ENCODE results near the gene SOX9. TPM values are rescaled to one million over a fixed set of nuclear protein-coding genes. Genes with fewer than 3 reads are reported as not detected.

The SOX9 gene
- total RNA-seq, 1 experiment from 2014 or later: 119 TPM

DNA sequence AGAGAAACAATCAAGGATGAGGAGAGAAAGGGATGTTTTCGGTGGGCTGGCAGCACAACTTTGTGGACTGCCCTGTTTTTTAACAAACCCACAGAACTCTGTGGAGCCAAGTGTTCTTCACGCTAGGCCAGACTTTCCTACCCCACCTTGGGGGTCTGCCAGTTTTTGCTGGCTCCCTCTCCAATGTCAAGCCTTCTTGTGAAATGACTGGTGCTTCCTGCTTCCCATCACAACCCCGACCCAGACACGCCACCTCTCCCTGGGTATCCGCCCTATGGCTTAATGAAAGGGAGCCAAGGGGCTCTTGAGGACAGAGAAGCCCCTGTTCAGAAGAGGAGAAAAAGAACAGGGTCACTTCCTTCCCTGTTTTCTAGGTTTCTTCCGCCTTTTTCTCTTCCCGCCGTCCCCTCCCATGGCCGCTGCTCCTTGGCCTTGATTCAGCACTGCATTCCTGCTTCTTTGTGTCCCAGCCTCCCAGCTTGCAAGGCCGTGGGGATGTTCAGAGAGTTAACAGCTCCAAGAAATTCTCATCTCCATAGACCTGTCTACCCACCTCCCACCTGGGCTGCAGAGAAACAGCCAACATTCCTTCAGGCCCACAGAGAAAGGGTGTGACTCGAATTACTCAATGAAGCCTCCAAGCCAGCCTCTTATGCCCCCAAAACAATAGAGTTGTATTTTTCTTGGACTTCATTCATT is 16.5 kb upstream of the SOX9 start:
- CTCF ChIA-PET: no interaction called here
- Histone ChIP-seq H3K9me3 (ENCODE audit: low read length) (no peaks in the 10 kb centered on the region), H3K27ac (ENCODE audit: low read length) (no peak overlapping the region), H3K27me3 (ENCODE audit: low read length) (no peaks in the 10 kb centered on the region), H3K79me2 (ENCODE audit: low read length) (no peaks in the 10 kb centered on the region), H3K4me1 (ENCODE audit: insufficient read depth, low read length) (peaks cover 18% of the 10 kb centered on the region), H3F3A (ENCODE audit: low read length, unreplicated experiment) (no peaks in the 10 kb centered on the region), H2AFZ (ENCODE audit: low read length) (no peak overlapping the region), H3K4me3 (ENCODE audit: low read length) (no peak overlapping the region), H3K36me3 (ENCODE audit: low read depth, low read length) (no peaks in the 10 kb centered on the region), H3K9ac (ENCODE audit: low read length) (no peak overlapping the region), H4K20me1 (ENCODE audit: low read length) (no peaks in the 10 kb centered on the region), H3K4me2 (ENCODE audit: low read length) (no peak overlapping the region), H3K9me2 (replicated peaks; ENCODE audit: low read length) (no peaks in the 10 kb centered on the region)
- no peak for TF ChIP-seq EZH2 (IDR thresholded peaks at IDR 0.05; ENCODE audit: low read length, unreplicated experiment)
- TF ChIP-seq EZH2phosphoT487 (IDR thresholded peaks at IDR 0.05; ENCODE audit: borderline replicate concordance, low read length): no peak
- no peak for TF ChIP-seq CTCF (conservative IDR thresholded peaks at IDR 0.05; ENCODE audit: low read depth, low read length)
- BruUV-seq (replicated peaks): no TSS peak
- intact Hi-C loops (cut with micrococcal nuclease): no loop called here
- POLR2A ChIA-PET (ENCODE audit: unreplicated experiment): no interaction called here
- no peak for ATAC-seq
- peak; percentile 28 for DNase-seq

- DNase-seq (peak; percentile 19), ATAC-seq (no peak)
- CTCF ChIA-PET: no interaction called here
- POLR2A ChIA-PET (ENCODE audit: unreplicated experiment): no interaction called here
- Histone ChIP-seq H3K9me2 (replicated peaks; ENCODE audit: low read length) (no peaks in the 10 kb centered on the region), H3K4me1 (ENCODE audit: insufficient read depth, low read length) (peaks cover 18% of the 10 kb centered on the region), H3K27me3 (ENCODE audit: low read length) (no peaks in the 10 kb centered on the region), H3K9ac (ENCODE audit: low read length) (no peak overlapping the region), H3K36me3 (ENCODE audit: low read depth, low read length) (no peaks in the 10 kb centered on the region), H3K79me2 (ENCODE audit: low read length) (no peaks in the 10 kb centered on the region), H2AFZ (ENCODE audit: low read length) (no peak overlapping the region), H4K20me1 (ENCODE audit: low read length) (no peaks in the 10 kb centered on the region), H3K4me2 (ENCODE audit: low read length) (no peak overlapping the region), H3F3A (ENCODE audit: low read length, unreplicated experiment) (no peaks in the 10 kb centered on the region), H3K27ac (ENCODE audit: low read length) (no peak overlapping the region), H3K4me3 (ENCODE audit: low read length) (no peak overlapping the region), H3K9me3 (ENCODE audit: low read length) (no peaks in the 10 kb centered on the region)
- no peak for TF ChIP-seq EZH2 (IDR thresholded peaks at IDR 0.05; ENCODE audit: low read length, unreplicated experiment)
- no TSS peak for BruUV-seq (replicated peaks)
- intact Hi-C loops (cut with micrococcal nuclease): no loop called here
These were observed 16.0 kb upstream of the SOX9 start for GRCh38 chr17:72104863-72105234.

DNA sequence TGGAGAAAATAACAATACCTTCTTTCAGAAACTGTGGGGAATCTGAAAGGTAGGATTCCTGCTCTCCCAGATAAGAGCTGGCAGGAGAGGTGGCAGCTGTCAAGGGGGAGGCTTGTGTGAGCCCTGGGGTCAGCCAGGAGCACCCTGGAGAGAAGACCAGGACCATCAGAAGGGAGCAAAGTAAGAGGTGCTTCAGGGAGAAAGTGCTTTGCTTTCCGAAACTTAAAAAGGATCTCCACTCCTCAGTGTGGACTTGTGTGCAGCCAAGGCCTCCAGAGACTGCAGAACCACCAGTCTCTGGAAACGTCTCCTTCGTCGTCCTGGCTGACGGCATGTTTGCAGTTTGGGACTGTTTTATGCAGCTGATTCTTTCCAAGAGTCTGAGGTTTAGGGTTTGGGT is 13.7 kb upstream of the SOX9 start:
- H3K4me3 ChIP-seq (ENCODE audit: low read length): no peak overlapping the region
- H3K36me3 ChIP-seq (ENCODE audit: low read depth, low read length): no peaks in the 10 kb centered on the region
- no peaks in the 10 kb centered on the region for H3F3A ChIP-seq (ENCODE audit: low read length, unreplicated experiment)
- peaks cover 31% of the 10 kb centered on the region for H3K4me1 ChIP-seq (ENCODE audit: insufficient read depth, low read length)
- H3K79me2 ChIP-seq (ENCODE audit: low read length): no peaks in the 10 kb centered on the region
- H2AFZ ChIP-seq (ENCODE audit: low read length): no peak overlapping the region
- intact Hi-C loops (cut with micrococcal nuclease): no loop called here
- no peak for ATAC-seq
- no peak overlapping the region for H3K4me2 ChIP-seq (ENCODE audit: low read length)
- BruUV-seq (replicated peaks): no TSS peak
- no peak overlapping the region for H3K9ac ChIP-seq (ENCODE audit: low read length)
- H3K9me2 ChIP-seq (replicated peaks; ENCODE audit: low read length): no peaks in the 10 kb centered on the region
- H4K20me1 ChIP-seq (ENCODE audit: low read length): no peaks in the 10 kb centered on the region
- CTCF ChIA-PET: no interaction called here
- POLR2A ChIA-PET (ENCODE audit: unreplicated experiment): interaction anchor here (0.6 kb wide), 1 partner anchor 10 kb away, joined by 4 read pairs; no protein-coding TSS in a partner anchor
- H3K27ac ChIP-seq (ENCODE audit: low read length): no peak overlapping the region
- no peak for DNase-seq
- H3K9me3 ChIP-seq (ENCODE audit: low read length): no peaks in the 10 kb centered on the region
- no peaks in the 10 kb centered on the region for H3K27me3 ChIP-seq (ENCODE audit: low read length)
- TF ChIP-seq CTCF (conservative IDR thresholded peaks at IDR 0.05; ENCODE audit: low read depth, low read length): no peak

Data from PC-3 (cell line).